Measurements from ENCODE around the gene CNTN5. TPM values are rescaled to one million over a fixed set of nuclear protein-coding genes. Genes with fewer than 3 reads are reported as not detected.

CNTN5 gene
- total and polyA plus RNA-seq, 2 experiments from 2014 or later: 9.6 to 10.6 TPM

DNA sequence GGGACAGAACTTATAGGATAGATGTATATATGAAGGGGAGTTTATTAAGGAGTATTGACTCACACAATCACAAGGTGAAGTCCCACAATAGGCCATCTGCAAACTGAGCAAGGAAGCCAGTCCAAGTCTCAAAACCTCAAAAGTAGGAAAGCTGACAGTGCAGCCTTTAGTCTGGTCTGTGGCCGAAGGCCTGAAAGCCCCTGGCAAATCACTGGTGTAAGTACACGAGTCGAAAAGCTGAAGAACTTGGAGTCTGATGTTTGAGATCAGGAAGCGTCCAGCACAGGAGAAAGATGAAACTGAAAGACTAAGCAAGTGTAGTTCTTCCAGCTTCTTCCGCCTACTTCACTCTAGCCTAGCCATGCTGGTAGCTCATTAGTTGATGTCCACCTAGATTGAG lies 866.7 kb downstream of the CNTN5 start:
- Histone ChIP-seq H3K36me3 (replicated peaks; ENCODE audit: insufficient read depth, low read depth) (no peaks in the 10 kb centered on the region), H3K27me3 (no peaks in the 10 kb centered on the region), H2AFZ (no peak overlapping the region), H3K9me3 (ENCODE audit: low read depth) (no peaks in the 10 kb centered on the region), H4K20me1 (ENCODE audit: insufficient read depth, poor library complexity, severe bottlenecking) (no peaks in the 10 kb centered on the region), H3K79me2 (no peaks in the 10 kb centered on the region), H3K27ac (no peak overlapping the region), H3K4me1 (ENCODE audit: insufficient read depth) (no peaks in the 10 kb centered on the region), H3K4me2 (no peak overlapping the region), H3K9me2 (replicated peaks; ENCODE audit: insufficient read depth) (no peaks in the 10 kb centered on the region), H3K4me3 (no peak overlapping the region)
- no peak for TF ChIP-seq EZH2 (IDR thresholded peaks at IDR 0.05; ENCODE audit: borderline replicate concordance)
- TF ChIP-seq EZH2phosphoT487 (IDR thresholded peaks at IDR 0.05; ENCODE audit: low read depth, severe bottlenecking, unreplicated experiment): no peak
- TF ChIP-seq, protein P1, sequence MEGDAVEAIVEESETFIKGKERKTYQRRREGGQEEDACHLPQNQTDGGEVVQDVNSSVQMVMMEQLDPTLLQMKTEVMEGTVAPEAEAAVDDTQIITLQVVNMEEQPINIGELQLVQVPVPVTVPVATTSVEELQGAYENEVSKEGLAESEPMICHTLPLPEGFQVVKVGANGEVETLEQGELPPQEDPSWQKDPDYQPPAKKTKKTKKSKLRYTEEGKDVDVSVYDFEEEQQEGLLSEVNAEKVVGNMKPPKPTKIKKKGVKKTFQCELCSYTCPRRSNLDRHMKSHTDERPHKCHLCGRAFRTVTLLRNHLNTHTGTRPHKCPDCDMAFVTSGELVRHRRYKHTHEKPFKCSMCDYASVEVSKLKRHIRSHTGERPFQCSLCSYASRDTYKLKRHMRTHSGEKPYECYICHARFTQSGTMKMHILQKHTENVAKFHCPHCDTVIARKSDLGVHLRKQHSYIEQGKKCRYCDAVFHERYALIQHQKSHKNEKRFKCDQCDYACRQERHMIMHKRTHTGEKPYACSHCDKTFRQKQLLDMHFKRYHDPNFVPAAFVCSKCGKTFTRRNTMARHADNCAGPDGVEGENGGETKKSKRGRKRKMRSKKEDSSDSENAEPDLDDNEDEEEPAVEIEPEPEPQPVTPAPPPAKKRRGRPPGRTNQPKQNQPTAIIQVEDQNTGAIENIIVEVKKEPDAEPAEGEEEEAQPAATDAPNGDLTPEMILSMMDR (IDR thresholded peaks at IDR 0.05; ENCODE audit: poor library complexity): no peak
- DNase-seq (ENCODE audit: low spot score): no peak
- 91% methylated on average over 5 of the region's 5 CpGs for WGBS (ENCODE audit: low lambda C conversion rate, missing lambda C conversion rate)

DNA sequence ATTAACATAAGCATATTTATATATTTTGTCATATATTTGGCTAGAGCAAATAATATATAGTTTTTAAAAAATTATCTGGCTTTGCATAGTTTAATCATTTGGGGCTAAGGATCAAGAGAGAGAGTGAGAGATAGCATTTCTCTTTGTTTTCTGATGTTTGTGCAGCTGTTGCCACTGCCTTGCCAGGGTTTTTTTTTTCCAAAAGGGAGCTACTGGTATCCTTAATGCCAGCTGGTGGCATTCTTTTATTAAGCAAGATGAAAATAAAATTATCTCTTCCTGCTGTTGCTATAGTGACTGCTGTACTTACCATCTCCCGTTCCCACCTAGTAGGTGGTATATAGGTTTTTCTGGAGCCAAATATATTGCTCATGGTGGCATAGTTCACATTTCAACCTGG lies 873.1 kb downstream of the CNTN5 start:
- Histone ChIP-seq H3K79me2 (no peaks in the 10 kb centered on the region), H3K4me2 (no peak overlapping the region), H3K4me3 (no peak overlapping the region), H3K36me3 (replicated peaks; ENCODE audit: insufficient read depth, low read depth) (no peaks in the 10 kb centered on the region), H2AFZ (no peak overlapping the region), H3K9me2 (replicated peaks; ENCODE audit: insufficient read depth) (no peaks in the 10 kb centered on the region), H4K20me1 (ENCODE audit: insufficient read depth, poor library complexity, severe bottlenecking) (no peaks in the 10 kb centered on the region), H3K27ac (no peak overlapping the region), H3K27me3 (no peaks in the 10 kb centered on the region), H3K4me1 (ENCODE audit: insufficient read depth) (no peaks in the 10 kb centered on the region), H3K9me3 (ENCODE audit: low read depth) (no peaks in the 10 kb centered on the region)
- no peak for TF ChIP-seq EZH2phosphoT487 (IDR thresholded peaks at IDR 0.05; ENCODE audit: low read depth, severe bottlenecking, unreplicated experiment)
- TF ChIP-seq, protein P1 (IDR thresholded peaks at IDR 0.05; ENCODE audit: poor library complexity): no peak
- no peak for TF ChIP-seq EZH2 (IDR thresholded peaks at IDR 0.05; ENCODE audit: borderline replicate concordance)
- 85% methylated on average over 1 of the region's 1 CpG for WGBS (ENCODE audit: low lambda C conversion rate, missing lambda C conversion rate)
- no peak for DNase-seq (ENCODE audit: low spot score)

DNA sequence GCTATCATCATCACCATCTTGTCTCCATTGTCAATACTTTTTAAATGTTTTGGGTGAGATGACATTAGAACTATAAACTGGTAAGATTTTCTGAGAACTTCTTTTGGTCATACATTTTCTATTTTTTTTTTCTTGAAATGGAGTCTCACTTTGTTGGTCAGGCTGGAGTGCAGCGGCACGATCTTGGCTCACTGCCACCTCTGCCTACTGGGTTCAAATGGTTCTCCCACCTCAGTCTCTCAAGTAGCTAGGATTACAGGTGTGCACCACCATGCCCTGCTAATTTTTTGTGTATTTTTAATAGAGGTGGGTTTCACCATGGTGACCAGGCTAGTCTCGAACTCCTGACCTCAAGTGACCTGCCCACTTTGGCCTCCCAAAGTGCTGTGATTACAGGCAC lies 880.4 kb downstream of the CNTN5 start:
- TF ChIP-seq, protein P1 (IDR thresholded peaks at IDR 0.05; ENCODE audit: poor library complexity): no peak
- no peak for TF ChIP-seq EZH2 (IDR thresholded peaks at IDR 0.05; ENCODE audit: borderline replicate concordance)
- TF ChIP-seq EZH2phosphoT487 (IDR thresholded peaks at IDR 0.05; ENCODE audit: low read depth, severe bottlenecking, unreplicated experiment): no peak
- Histone ChIP-seq H2AFZ (no peak overlapping the region), H3K27me3 (no peaks in the 10 kb centered on the region), H3K4me2 (no peak overlapping the region), H3K9me2 (replicated peaks; ENCODE audit: insufficient read depth) (no peaks in the 10 kb centered on the region), H3K36me3 (replicated peaks; ENCODE audit: insufficient read depth, low read depth) (no peaks in the 10 kb centered on the region), H3K4me3 (no peak overlapping the region), H4K20me1 (ENCODE audit: insufficient read depth, poor library complexity, severe bottlenecking) (no peaks in the 10 kb centered on the region), H3K9me3 (ENCODE audit: low read depth) (no peaks in the 10 kb centered on the region), H3K79me2 (no peaks in the 10 kb centered on the region), H3K4me1 (ENCODE audit: insufficient read depth) (no peaks in the 10 kb centered on the region), H3K27ac (no peak overlapping the region)
- no peak for DNase-seq (ENCODE audit: low spot score)
- WGBS (ENCODE audit: low lambda C conversion rate, missing lambda C conversion rate): 94% methylated on average over 3 of the region's 3 CpGs

DNA sequence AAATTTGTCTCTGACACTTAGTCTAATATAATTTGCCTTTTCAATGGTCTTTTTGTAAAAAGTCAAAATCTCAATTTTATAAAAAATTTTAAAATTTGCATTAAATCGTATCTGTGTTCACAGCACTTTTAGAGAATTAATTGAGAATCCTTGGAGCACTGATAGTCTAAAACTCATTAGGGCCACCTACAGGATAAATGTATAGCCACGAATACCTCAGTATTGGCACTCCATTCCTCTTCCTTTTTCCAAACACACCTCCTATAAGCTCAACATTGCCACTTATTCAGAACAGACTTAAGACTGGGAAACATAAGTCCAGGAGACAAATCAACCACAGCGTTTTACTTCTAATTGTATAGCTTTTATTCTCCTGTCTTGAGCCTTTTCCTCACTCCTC lies 890.4 kb downstream of the CNTN5 start:
- no peaks in the 10 kb centered on the region for H3K36me3 ChIP-seq (replicated peaks; ENCODE audit: insufficient read depth, low read depth)
- H4K20me1 ChIP-seq (ENCODE audit: insufficient read depth, poor library complexity, severe bottlenecking): no peaks in the 10 kb centered on the region
- no peak for DNase-seq (ENCODE audit: low spot score)
- no peak overlapping the region for H3K4me3 ChIP-seq
- TF ChIP-seq EZH2phosphoT487 (IDR thresholded peaks at IDR 0.05; ENCODE audit: low read depth, severe bottlenecking, unreplicated experiment) (no peak), EZH2 (IDR thresholded peaks at IDR 0.05; ENCODE audit: borderline replicate concordance) (no peak)
- TF ChIP-seq, protein P1 (IDR thresholded peaks at IDR 0.05; ENCODE audit: poor library complexity): no peak
- H3K27ac ChIP-seq: no peak overlapping the region
- no peaks in the 10 kb centered on the region for H3K9me2 ChIP-seq (replicated peaks; ENCODE audit: insufficient read depth)
- no peak overlapping the region for H3K4me2 ChIP-seq
- no peaks in the 10 kb centered on the region for H3K4me1 ChIP-seq (ENCODE audit: insufficient read depth)
- no peaks in the 10 kb centered on the region for H3K9me3 ChIP-seq (ENCODE audit: low read depth)
- no peaks in the 10 kb centered on the region for H3K27me3 ChIP-seq
- no peaks in the 10 kb centered on the region for H3K79me2 ChIP-seq
- WGBS (ENCODE audit: low lambda C conversion rate, missing lambda C conversion rate): 43% methylated on average over 3 of the region's 3 CpGs
- no peak overlapping the region for H2AFZ ChIP-seq

All from hepatocyte (in vitro differentiated cells).